Measurements from ENCODE around the gene SPRED3. TPM values are rescaled to one million over a fixed set of nuclear protein-coding genes. Genes with fewer than 3 reads are reported as not detected.
A peak's percentile ranks its signal among the peaks of the same experiment; 100 is the strongest.

SPRED3 gene
- total and polyA plus RNA-seq, 9 of the 15 experiments (the other 6 are each of a cell fraction or from before 2014, with no cell fraction given) = 0.05 to 1.3 (median 0.36) TPM

DNA sequence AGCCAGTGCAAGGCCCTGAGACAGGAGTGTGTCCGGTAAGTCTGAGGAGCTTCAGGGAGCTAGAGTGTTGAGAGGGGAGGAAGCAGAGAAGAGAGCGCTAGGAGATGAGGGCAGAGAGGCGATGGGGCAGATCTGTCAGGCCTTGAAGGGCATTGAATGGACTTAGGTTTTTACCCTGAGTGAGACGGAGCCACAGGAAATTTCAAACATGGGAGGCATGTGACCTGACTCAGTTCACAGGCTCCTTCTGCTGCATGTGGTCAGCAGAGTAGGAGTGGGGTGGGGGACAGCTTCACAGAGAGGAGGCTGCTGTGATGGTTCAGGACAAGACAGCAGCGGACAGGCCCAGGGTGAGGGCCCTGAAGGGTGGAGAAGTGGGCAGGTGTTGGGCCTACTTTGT lies 11.9 kb downstream of the SPRED3 start:
- no peak overlapping the region for H2AFZ ChIP-seq (ENCODE audit: low read depth, low read length)
- POLR2A ChIA-PET = interaction anchor here (1.0 kb wide), 1 partner anchor 11 kb away, joined by 3 read pairs; no protein-coding TSS in a partner anchor
- no peaks in the 10 kb centered on the region for H3K9me1 ChIP-seq (ENCODE audit: control insufficient read depth, insufficient read depth, low read length)
- no peaks in the 10 kb centered on the region for H3K27me3 ChIP-seq (ENCODE audit: control insufficient read depth in 2 of 2, insufficient read depth in 2 of 2, low read length in 2 of 2)
- BruUV-seq (replicated peaks) = no TSS peak
- WGBS (ENCODE audit: insufficient coverage, low coverage, missing lambda C conversion rate) = 43% methylated on average over 4 of the region's 5 CpGs
- TF ChIP-seq, protein P1, sequence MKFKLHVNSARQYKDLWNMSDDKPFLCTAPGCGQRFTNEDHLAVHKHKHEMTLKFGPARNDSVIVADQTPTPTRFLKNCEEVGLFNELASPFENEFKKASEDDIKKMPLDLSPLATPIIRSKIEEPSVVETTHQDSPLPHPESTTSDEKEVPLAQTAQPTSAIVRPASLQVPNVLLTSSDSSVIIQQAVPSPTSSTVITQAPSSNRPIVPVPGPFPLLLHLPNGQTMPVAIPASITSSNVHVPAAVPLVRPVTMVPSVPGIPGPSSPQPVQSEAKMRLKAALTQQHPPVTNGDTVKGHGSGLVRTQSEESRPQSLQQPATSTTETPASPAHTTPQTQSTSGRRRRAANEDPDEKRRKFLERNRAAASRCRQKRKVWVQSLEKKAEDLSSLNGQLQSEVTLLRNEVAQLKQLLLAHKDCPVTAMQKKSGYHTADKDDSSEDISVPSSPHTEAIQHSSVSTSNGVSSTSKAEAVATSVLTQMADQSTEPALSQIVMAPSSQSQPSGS (CRISPR knock-in tag; IDR thresholded peaks at IDR 0.05) = no peak
- TF ChIP-seq KDM1A (IDR thresholded peaks at IDR 0.05) = 0 out of 4 replicates have a peak, but pooled peaks of 1 of the 2 experiments have one; percentile 13
- peaks cover 8% of the 10 kb centered on the region; the same call in 1 of the 3 replicates for H3K36me3 ChIP-seq (ENCODE audit: control insufficient read depth, insufficient read depth, low read length)
- CTCF ChIA-PET (ENCODE audit: low intra/inter-chr PET ratio) = no interaction called here
- FAIRE-seq (no peak), ATAC-seq (no peak), DNase-seq (ENCODE audit: extremely low read depth in 1 of 4, low spot score in 3 of 4) (no peak)
- in situ Hi-C loops (cut with MboI) = loop anchor here (5.0 kb wide), 1 partner anchor 232 kb away; no protein-coding TSS in a partner anchor
- H3K4me3 ChIP-seq = no peak overlapping the region
- peaks cover 17% of the 10 kb centered on the region; the same call in 2 of the 3 replicates for H3K79me2 ChIP-seq (ENCODE audit: control insufficient read depth, insufficient read depth, low read length)
- H3K4me1 ChIP-seq (replicated peaks in 1 of 2; ENCODE audit: control insufficient read depth in 2 of 2, insufficient read depth in 2 of 2, low read length in 2 of 2) = peaks cover 6 to 30% of the 10 kb centered on the region in 2 experiments; a peak in 4 of 5 replicates
- no peaks in the 10 kb centered on the region for H3K9me3 ChIP-seq (replicated peaks; ENCODE audit: control insufficient read depth, insufficient read depth, low read depth, low read length)
- no peaks in the 10 kb centered on the region for H4K20me1 ChIP-seq (replicated peaks; ENCODE audit: control insufficient read depth, insufficient read depth, low read length)
- H3K9ac ChIP-seq (ENCODE audit: insufficient read depth in 1 of 2, low read depth in 2 of 2, low read length in 2 of 2) = peak overlapping the region in 1 of 2 experiments; percentile 65; a peak in 1 of 4 replicates
- intact Hi-C loops (cut with micrococcal nuclease) = loop anchor here (5.0 kb wide), 1 partner anchor 552 kb away; no protein-coding TSS in a partner anchor
- no peak overlapping the region for H3K4me2 ChIP-seq (ENCODE audit: insufficient read depth, low read length)
- H3K27ac ChIP-seq (ENCODE audit: extremely low read depth, low read depth, low read length) = no peak overlapping the region

DNA sequence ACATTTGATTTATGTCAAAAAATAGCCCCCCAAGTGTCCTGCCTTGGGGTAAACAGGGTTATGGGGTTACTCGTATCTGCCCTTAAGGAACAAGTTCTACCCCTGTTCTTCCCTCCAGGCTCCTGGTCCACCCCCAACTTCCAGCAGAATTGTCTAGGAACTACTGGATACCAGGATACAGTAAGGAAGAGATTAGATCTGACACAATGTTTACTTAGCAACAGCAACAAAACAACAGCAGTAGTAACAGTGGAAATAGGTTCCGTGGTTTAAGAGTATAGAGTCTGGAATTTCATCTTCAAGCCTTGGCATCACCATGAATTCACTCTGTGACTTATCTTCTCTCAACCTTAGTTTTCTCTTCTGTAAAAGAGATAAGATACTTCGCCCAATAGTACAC lies 12.7 kb downstream of the SPRED3 start:
- Histone ChIP-seq H3K27ac (ENCODE audit: extremely low read depth, low read depth, low read length) (no peak overlapping the region), H3K36me3 (ENCODE audit: control insufficient read depth, insufficient read depth, low read length) (peaks cover 11% of the 10 kb centered on the region; the same call in 1 of the 3 replicates), H3K79me2 (ENCODE audit: control insufficient read depth, insufficient read depth, low read length) (peaks cover 17% of the 10 kb centered on the region; the same call in 2 of the 3 replicates), H3K9me1 (ENCODE audit: control insufficient read depth, insufficient read depth, low read length) (no peaks in the 10 kb centered on the region), H3K4me3 (no peak overlapping the region), H3K27me3 (ENCODE audit: control insufficient read depth in 2 of 2, insufficient read depth in 2 of 2, low read length in 2 of 2) (no peaks in the 10 kb centered on the region), H4K20me1 (replicated peaks; ENCODE audit: control insufficient read depth, insufficient read depth, low read length) (no peaks in the 10 kb centered on the region), H3K4me2 (ENCODE audit: insufficient read depth, low read length) (no peak overlapping the region), H3K9me3 (replicated peaks; ENCODE audit: control insufficient read depth, insufficient read depth, low read depth, low read length) (no peaks in the 10 kb centered on the region), H3K9ac (ENCODE audit: insufficient read depth in 1 of 2, low read depth in 2 of 2, low read length in 2 of 2) (no peak overlapping the region), H2AFZ (ENCODE audit: low read depth, low read length) (no peak overlapping the region), H3K4me1 (replicated peaks in 1 of 2; ENCODE audit: control insufficient read depth in 2 of 2, insufficient read depth in 2 of 2, low read length in 2 of 2) (peaks cover 6 to 30% of the 10 kb centered on the region in 2 experiments; a peak in 4 of 5 replicates)
- CTCF ChIA-PET (ENCODE audit: low intra/inter-chr PET ratio) = interaction anchor here (0.6 kb wide), 1 partner anchor 576 kb away, joined by 3 read pairs; no protein-coding TSS in a partner anchor
- in situ Hi-C loops (cut with MboI) = loop anchor here (5.0 kb wide), 1 partner anchor 231 kb away; no protein-coding TSS in a partner anchor
- intact Hi-C loops (cut with micrococcal nuclease) = loop anchor here (5.0 kb wide), 1 partner anchor 551 kb away; no protein-coding TSS in a partner anchor
- TF ChIP-seq FOXJ2 (tag; IDR thresholded peaks at IDR 0.05) (peak; percentile 97), FOXJ3 (CRISPR knock-in tag; IDR thresholded peaks at IDR 0.05) (0 out of 2 replicates have a peak, but pooled peaks have one; percentile 33), ETV6 (IDR thresholded peaks at IDR 0.05; ENCODE audit: borderline replicate concordance in 1 of 2, low read depth in 2 of 2, low read length in 1 of 2) (no peak), ETV6 (CRISPR knock-in tag; IDR thresholded peaks at IDR 0.05; ENCODE audit: borderline replicate concordance) (no peak)
- ATAC-seq = no peak
- WGBS (ENCODE audit: insufficient coverage, low coverage, missing lambda C conversion rate) = 44% methylated on average over 3 of the region's 3 CpGs
- no peak for FAIRE-seq
- DNase-seq (ENCODE audit: extremely low read depth in 1 of 4, low spot score in 3 of 4) = no peak
- POLR2A ChIA-PET = interaction anchor here (0.6 kb wide), 1 partner anchor 181 kb away, joined by 3 read pairs; no protein-coding TSS in a partner anchor
- no TSS peak for BruUV-seq (replicated peaks)
